Liver (tissue), 9 donors: ENCODE results near the gene TRIM74. TPM values are rescaled to one million over a fixed set of nuclear protein-coding genes. Genes with fewer than 3 reads are reported as not detected.

Source experiments
- DNase-seq: peaks from one replicate; pipeline ENCODE4 v3.0.0-alpha.2; 2017; ENCODE audit warnings: low spot score
- H3K27ac ChIP-seq, 2 donors: one replicate each; pipeline ENCODE4 v1.7.0; 2013; ENCODE audit warnings: inconsistent platforms in 2 of 2, low read length in 2 of 2, control low read depth in 1 of 2, low read depth in 1 of 2, mild to moderate bottlenecking in 1 of 2
- H3K27me3 ChIP-seq, 4 donors: one replicate each; pipeline versions ENCODE4 v1.6.1 to v1.7.0; 2013; ENCODE audit warnings: low read length in 3 of 4, inconsistent platforms in 1 of 4, mild to moderate bottlenecking in 1 of 4, moderate library complexity in 1 of 4; ENCODE audit not compliant: control insufficient read depth in 4 of 4, insufficient read depth in 4 of 4
- H3K36me3 ChIP-seq, 4 donors: one replicate each; pipeline versions ENCODE4 v1.6.1 to v1.7.0; 2013; ENCODE audit warnings: low read length in 3 of 4, mild to moderate bottlenecking in 3 of 4, low read depth in 1 of 4, moderate library complexity in 1 of 4; ENCODE audit not compliant: control insufficient read depth in 4 of 4, insufficient read depth in 3 of 4
- H3K4me1 ChIP-seq, 4 donors: one replicate each; pipeline versions ENCODE4 v1.6.1 to v1.7.0; 2013; ENCODE audit warnings: low read length in 3 of 4, mild to moderate bottlenecking in 3 of 4, moderate library complexity in 1 of 4; ENCODE audit not compliant: control insufficient read depth in 4 of 4, insufficient read depth in 4 of 4
- H3K4me3 ChIP-seq, 3 donors: one replicate each; pipeline versions ENCODE4 v1.6.1 to v1.7.0; 2013; ENCODE audit warnings: low read length in 3 of 3, control low read depth in 1 of 3, low read depth in 1 of 3, mild to moderate bottlenecking in 1 of 3
- H3K9ac ChIP-seq, 2 donors: one replicate each; pipeline ENCODE4 v1.7.0; 2013; ENCODE audit warnings: low read length in 2 of 2, mild to moderate bottlenecking in 2 of 2, moderate library complexity in 2 of 2, control low read depth in 1 of 2, low read depth in 1 of 2
- H3K9me3 ChIP-seq, 4 donors: one replicate each; pipeline versions ENCODE4 v1.6.1 to v1.7.0; 2013; ENCODE audit warnings: low read length in 3 of 4; ENCODE audit not compliant: control insufficient read depth in 4 of 4
- CTCF ChIP-seq: fragments of 150-350 bp; IDR thresholded peaks from 2 replicates; pipeline ENCODE4 v1.5.1; 2017; ENCODE audit warnings: improper control_type of control experiment, low read depth, low read length; ENCODE audit not compliant: missing input control
- EGR1 ChIP-seq, 2 donors: IDR thresholded peaks; 2 replicates each; pipeline ENCODE4 v1.6.1; 2016 to 2018; ENCODE audit warnings: antibody characterized with exemption in 2 of 2, low read depth in 2 of 2
- FOXA1 ChIP-seq: IDR thresholded peaks from 2 replicates; pipeline ENCODE4 v1.6.1; 2016; ENCODE audit warnings: antibody characterized with exemption
- HNF4A ChIP-seq, 2 donors: conservative IDR thresholded peaks; 2 replicates each; pipeline ENCODE4 v1.6.1; 2016; ENCODE audit warnings: antibody characterized with exemption in 2 of 2, mild to moderate bottlenecking in 2 of 2
- HNF4G ChIP-seq: IDR thresholded peaks from 2 replicates; pipeline ENCODE4 v1.6.1; 2016; ENCODE audit warnings: antibody characterized with exemption
- JUND ChIP-seq, 2 donors: IDR thresholded peaks; 2 replicates each; pipeline ENCODE4 v1.6.1; 2016; ENCODE audit warnings: antibody characterized with exemption in 2 of 2
- RAD21 ChIP-seq, 2 donors: IDR thresholded peaks; 2 replicates each; pipeline ENCODE4 v1.6.1; 2016; ENCODE audit warnings: antibody characterized with exemption in 2 of 2, mild to moderate bottlenecking in 2 of 2
- RXRA ChIP-seq, 2 donors: IDR thresholded peaks; 2 replicates each; pipeline ENCODE4 v1.6.1; 2017 to 2018; ENCODE audit warnings: antibody characterized with exemption in 2 of 2, mild to moderate bottlenecking in 1 of 2
- SP1 ChIP-seq: IDR thresholded peaks from 2 replicates; pipeline ENCODE4 v1.6.1; 2018; ENCODE audit warnings: antibody characterized with exemption, mild to moderate bottlenecking
- YY1 ChIP-seq: IDR thresholded peaks from 2 replicates; pipeline ENCODE4 v1.6.1; 2016; ENCODE audit warnings: antibody characterized with exemption, mild to moderate bottlenecking
- ZBTB33 ChIP-seq: IDR thresholded peaks from 2 replicates; pipeline ENCODE4 v1.6.1; 2016; ENCODE audit warnings: antibody characterized with exemption
- WGBS: extraction: QIAGEN DNeasy Blood & Tissue Kit; methylation state at CpG from one replicate; pipeline ENCODE4 v1.1.7; 2013; 5-methylcytosine and 5-hydroxymethylcytosine counted together
- polyA plus RNA-seq, 2 donors: library from polyadenylated mRNA; stranded (reverse) in 1 of 2; unstranded in 1 of 2; fragments of 200-250 nt in 1 of 2; fragments of >200 nt in 1 of 2; fragmentation: Nextera tagmentation in 1 of 2; extraction: Ambion mirVana in 1 of 2; gene quantifications; one replicate each; pipeline versions ENCODE4 v1.2.1 to v1.2.3, GENCODE V29; 2013 to 2015
- total RNA-seq, 2 donors: library from RNA; depleted of rRNA; stranded (reverse); fragments of >200 nt; gene quantifications; one replicate each; pipeline ENCODE4 v1.2.3, GENCODE V29; 2014
- TF ChIP-seq, protein P1 (sequence below): IDR thresholded peaks from 2 replicates; pipeline ENCODE4 v1.6.1; 2016; ENCODE audit warnings: antibody characterized with exemption
- TF ChIP-seq, protein P2 (sequence below): IDR thresholded peaks from 2 replicates; pipeline ENCODE4 v1.6.1; 2016; ENCODE audit warnings: antibody characterized with exemption
- donor health status: healthy.
- donor health status: healthy.
- donor health status: healthy.
- donor health status: healthy.
- donor health status: healthy.

The TRIM74 gene
- total and polyA plus RNA-seq, 4 donors, result 0.14 to 0.50 TPM; not detected in 2

DNA sequence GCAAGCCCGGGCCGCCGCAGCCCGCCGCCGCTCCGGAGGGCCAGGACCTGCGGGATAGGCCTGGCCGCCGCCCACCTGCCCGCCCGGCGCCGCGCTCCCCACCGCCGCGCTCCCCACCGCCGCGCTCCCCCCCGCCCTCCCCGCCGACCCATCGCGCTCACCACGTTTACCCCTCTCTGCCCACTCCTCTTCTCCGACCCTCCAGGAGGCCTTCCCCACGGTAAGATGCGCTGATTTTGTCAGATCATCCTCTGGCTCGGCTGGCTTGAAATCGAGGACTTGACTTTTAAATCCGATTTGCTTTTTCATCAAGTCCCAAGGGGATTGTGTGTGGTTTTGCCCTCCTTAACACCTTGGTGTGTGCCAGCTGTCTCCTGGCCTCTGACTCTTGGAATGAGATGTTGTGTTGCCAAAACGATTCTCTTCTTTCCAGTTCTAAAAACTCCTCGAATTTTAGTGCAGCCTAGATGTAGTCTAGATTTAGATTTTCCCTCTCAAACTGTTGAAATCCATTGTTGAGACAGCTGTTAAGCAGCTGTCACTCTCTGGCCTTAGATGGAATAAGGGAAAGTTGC, 43.6 kb downstream of the TRIM74 start:
- Histone ChIP-seq H3K4me1 (peaks cover 5 to 19% (median 16%) of the 10 kb centered on the region in 4 donors), H3K4me3 (peak overlapping the region; percentile 58 to 98 (median 96)), H3K9me3 (no peaks in the 10 kb centered on the region), H3K27ac (peak overlapping the region; percentile 74 to 91), H3K9ac (peak overlapping the region; percentile 40 to 100), H3K27me3 (no peaks in the 10 kb centered on the region), H3K36me3 (peaks cover 9 to 32% (median 28%) of the 10 kb centered on the region in 4 donors)
- 1% methylated on average over 35 of the region's 35 CpGs for WGBS
- TF ChIP-seq, protein P1, sequence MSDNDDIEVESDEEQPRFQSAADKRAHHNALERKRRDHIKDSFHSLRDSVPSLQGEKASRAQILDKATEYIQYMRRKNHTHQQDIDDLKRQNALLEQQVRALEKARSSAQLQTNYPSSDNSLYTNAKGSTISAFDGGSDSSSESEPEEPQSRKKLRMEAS, result no peak
- TF ChIP-seq SP1 (no peak), CTCF (no peak), FOXA1 (no peak), HNF4G (no peak), EGR1 (IDR thresholded peaks at IDR 0.05; ENCODE audit: low read depth in 2 of 2) (no peak), JUND (IDR thresholded peaks at IDR 0.05) (no peak)
- TF ChIP-seq, protein P2, sequence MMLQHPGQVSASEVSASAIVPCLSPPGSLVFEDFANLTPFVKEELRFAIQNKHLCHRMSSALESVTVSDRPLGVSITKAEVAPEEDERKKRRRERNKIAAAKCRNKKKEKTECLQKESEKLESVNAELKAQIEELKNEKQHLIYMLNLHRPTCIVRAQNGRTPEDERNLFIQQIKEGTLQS, result no peak
- no peak for DNase-seq

DNA sequence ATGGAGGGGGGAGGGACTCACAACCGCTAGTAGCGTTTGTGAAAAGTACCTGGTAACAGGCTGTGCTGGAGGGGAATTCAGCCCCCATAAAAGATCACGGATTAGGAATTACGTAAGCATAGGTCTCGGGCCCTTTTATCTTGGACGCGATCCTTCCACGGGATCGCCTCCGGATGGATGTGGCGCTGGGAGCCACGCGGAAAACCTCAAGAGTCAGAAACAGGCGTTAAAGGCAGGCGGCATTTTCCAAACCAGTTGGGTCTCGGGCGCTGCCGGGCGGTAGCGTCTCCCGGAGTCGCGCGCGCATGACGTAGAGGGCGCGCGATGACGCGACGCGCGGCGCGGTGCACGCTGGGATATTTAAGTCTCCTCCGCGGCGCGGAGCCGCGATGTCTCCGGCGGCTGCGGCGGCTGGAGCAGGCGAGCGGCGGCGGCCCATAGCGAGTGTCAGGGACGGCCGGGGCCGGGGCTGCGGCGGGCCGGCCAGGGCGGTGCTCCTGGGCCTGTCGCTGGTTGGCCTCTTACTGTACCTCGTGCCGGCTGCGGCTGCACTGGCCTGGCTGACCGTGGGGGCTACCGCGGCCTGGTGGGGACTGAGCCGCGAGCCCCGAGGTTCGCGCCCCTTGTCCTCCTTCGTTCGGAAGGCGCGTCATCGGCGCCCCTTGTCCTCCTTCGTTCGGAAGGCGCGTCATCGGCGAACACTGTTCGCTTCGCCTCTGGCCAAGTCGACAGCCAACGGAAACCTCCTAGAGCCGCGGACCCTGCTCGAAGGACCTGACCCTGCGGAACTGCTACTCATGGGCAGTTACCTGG, 44.3 kb downstream of the TRIM74 start, which contains the start of gene POM121:
POM121 (plus strand) TSS at position 363 of the 813 bp plus-strand sequence; CDS start at position 390, 27 bp downstream.
- no peaks in the 10 kb centered on the region for H3K9me3 ChIP-seq
- no peaks in the 10 kb centered on the region for H3K27me3 ChIP-seq
- peak within 1 kb of the TSS; percentile 74 to 91 for H3K27ac ChIP-seq
- peak within 1 kb of the TSS; percentile 99 to 100 for H3K9ac ChIP-seq
- WGBS, result under 1% methylated on average over 91 of the region's 91 CpGs
- peak; percentile 91 for DNase-seq
- peaks cover 9 to 26% (median 24%) of the 10 kb centered on the region in 4 donors for H3K36me3 ChIP-seq
- TF ChIP-seq YY1 (peak; percentile 52), RXRA (IDR thresholded peaks at IDR 0.05) (no peak)
- TF ChIP-seq, protein P1, result peak; percentile 28
- H3K4me1 ChIP-seq, result peaks cover 5 to 21% (median 16%) of the 10 kb centered on the region in 4 donors
- peak within 1 kb of the TSS; percentile 58 to 98 (median 96) for H3K4me3 ChIP-seq

DNA sequence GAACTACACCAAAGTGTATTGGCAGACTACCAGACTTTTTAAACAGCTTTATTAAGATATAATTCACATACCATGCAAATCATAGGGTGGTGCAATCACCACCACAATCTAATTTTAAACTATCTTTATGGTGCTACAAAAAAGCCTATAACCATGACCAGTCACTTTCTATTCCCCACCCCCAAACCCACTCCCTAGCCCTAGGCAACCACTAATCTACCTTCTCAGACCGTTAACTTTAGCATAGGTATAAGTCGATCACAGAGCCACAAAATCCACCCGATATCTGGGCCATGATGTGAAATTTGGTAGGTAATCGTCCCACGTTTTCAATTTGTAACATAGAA, 44.9 kb downstream of the TRIM74 start:
- Histone ChIP-seq H3K4me3 (peak overlapping the region; percentile 58 to 98 (median 96)), H3K4me1 (peaks cover 5 to 26% (median 21%) of the 10 kb centered on the region in 4 donors), H3K9ac (peak overlapping the region; percentile 99 to 100), H3K36me3 (peaks cover 9 to 22% (median 20%) of the 10 kb centered on the region in 4 donors), H3K27ac (peak overlapping the region; percentile 74 to 91), H3K27me3 (no peaks in the 10 kb centered on the region), H3K9me3 (no peaks in the 10 kb centered on the region)
- TF ChIP-seq RAD21 (IDR thresholded peaks at IDR 0.05), result no peak
- no peak for TF ChIP-seq ZBTB33
- TF ChIP-seq YY1, result no peak
- TF ChIP-seq, protein P2, result no peak
- TF ChIP-seq, protein P1, result no peak
- TF ChIP-seq EGR1 (IDR thresholded peaks at IDR 0.05; ENCODE audit: low read depth in 2 of 2), result no peak
- no peak for TF ChIP-seq CTCF
- TF ChIP-seq HNF4A (conservative IDR thresholded peaks at IDR 0.05), result no peak
- no peak for TF ChIP-seq HNF4G
- WGBS, result under 1% methylated on average over 5 of the region's 5 CpGs
- DNase-seq, result no peak
